ENCODE data around the gene MGAT3.

The MGAT3 gene

GRCh38 chr22:39433476-39434242, 23.2 kb upstream of the MGAT3 start:
- Histone ChIP-seq H2AFZ (ENCODE audit: low read depth, low read length) (no peak overlapping the region), H3K9me3 (ENCODE audit: insufficient read depth, low read length, severe bottlenecking) (no peaks in the 10 kb centered on the region), H3K27me3 (ENCODE audit: insufficient read depth, low read length, poor library complexity) (no peaks in the 10 kb centered on the region), H3K4me3 (ENCODE audit: low read depth in 1 of 2, low read length in 2 of 2) (no peak overlapping the region), H3K79me2 (ENCODE audit: insufficient read depth, low read length) (no peaks in the 10 kb centered on the region), H3K4me1 (ENCODE audit: insufficient read depth, low read length) (no peaks in the 10 kb centered on the region), H3K27ac (ENCODE audit: low read length) (no peak overlapping the region), H3K36me3 (ENCODE audit: insufficient read depth, low read length) (peaks cover 31% of the 10 kb centered on the region), H3K9ac (ENCODE audit: low read depth, low read length) (no peak overlapping the region), H4K20me1 (ENCODE audit: insufficient read depth, low read length) (peaks cover 3% of the 10 kb centered on the region; the same call in 1 of the 2 replicates), H3K4me2 (ENCODE audit: insufficient read depth, low read length) (no peak overlapping the region)
- TF ChIP-seq EZH2 (IDR thresholded peaks at IDR 0.05; ENCODE audit: borderline replicate concordance, low read depth, low read length, severe bottlenecking): no peak
- TF ChIP-seq, protein P1, sequence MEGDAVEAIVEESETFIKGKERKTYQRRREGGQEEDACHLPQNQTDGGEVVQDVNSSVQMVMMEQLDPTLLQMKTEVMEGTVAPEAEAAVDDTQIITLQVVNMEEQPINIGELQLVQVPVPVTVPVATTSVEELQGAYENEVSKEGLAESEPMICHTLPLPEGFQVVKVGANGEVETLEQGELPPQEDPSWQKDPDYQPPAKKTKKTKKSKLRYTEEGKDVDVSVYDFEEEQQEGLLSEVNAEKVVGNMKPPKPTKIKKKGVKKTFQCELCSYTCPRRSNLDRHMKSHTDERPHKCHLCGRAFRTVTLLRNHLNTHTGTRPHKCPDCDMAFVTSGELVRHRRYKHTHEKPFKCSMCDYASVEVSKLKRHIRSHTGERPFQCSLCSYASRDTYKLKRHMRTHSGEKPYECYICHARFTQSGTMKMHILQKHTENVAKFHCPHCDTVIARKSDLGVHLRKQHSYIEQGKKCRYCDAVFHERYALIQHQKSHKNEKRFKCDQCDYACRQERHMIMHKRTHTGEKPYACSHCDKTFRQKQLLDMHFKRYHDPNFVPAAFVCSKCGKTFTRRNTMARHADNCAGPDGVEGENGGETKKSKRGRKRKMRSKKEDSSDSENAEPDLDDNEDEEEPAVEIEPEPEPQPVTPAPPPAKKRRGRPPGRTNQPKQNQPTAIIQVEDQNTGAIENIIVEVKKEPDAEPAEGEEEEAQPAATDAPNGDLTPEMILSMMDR (IDR thresholded peaks at IDR 0.05; ENCODE audit: borderline replicate concordance, extremely low read depth, low read length, poor library complexity, severe bottlenecking): no peak
- no peak for DNase-seq
- ATAC-seq (ENCODE audit: insufficient read depth, low read depth): no peak

- Histone ChIP-seq H2AFZ (ENCODE audit: low read depth, low read length) (no peak overlapping the region), H3K36me3 (ENCODE audit: insufficient read depth, low read length) (peaks cover 25% of the 10 kb centered on the region), H3K27ac (ENCODE audit: low read length) (no peak overlapping the region), H3K9me3 (ENCODE audit: insufficient read depth, low read length, severe bottlenecking) (no peaks in the 10 kb centered on the region), H3K4me2 (ENCODE audit: insufficient read depth, low read length) (no peak overlapping the region), H3K27me3 (ENCODE audit: insufficient read depth, low read length, poor library complexity) (no peaks in the 10 kb centered on the region), H3K4me1 (ENCODE audit: insufficient read depth, low read length) (no peaks in the 10 kb centered on the region), H4K20me1 (ENCODE audit: insufficient read depth, low read length) (peaks cover 3% of the 10 kb centered on the region; the same call in 1 of the 2 replicates), H3K9ac (ENCODE audit: low read depth, low read length) (no peak overlapping the region), H3K79me2 (ENCODE audit: insufficient read depth, low read length) (no peaks in the 10 kb centered on the region), H3K4me3 (ENCODE audit: low read depth in 1 of 2, low read length in 2 of 2) (no peak overlapping the region)
- ATAC-seq (ENCODE audit: insufficient read depth, low read depth) (no peak), DNase-seq (no peak)
- TF ChIP-seq, protein P1 (IDR thresholded peaks at IDR 0.05; ENCODE audit: borderline replicate concordance, extremely low read depth, low read length, poor library complexity, severe bottlenecking): no peak
- no peak for TF ChIP-seq EZH2 (IDR thresholded peaks at IDR 0.05; ENCODE audit: borderline replicate concordance, low read depth, low read length, severe bottlenecking)
Measured at GRCh38 chr22:39434243-39434653, 22.6 kb upstream of the MGAT3 start.

GRCh38 chr22:39434721-39435120, 22.1 kb upstream of the MGAT3 start:
- Histone ChIP-seq H3K27me3 (ENCODE audit: insufficient read depth, low read length, poor library complexity) (no peaks in the 10 kb centered on the region), H2AFZ (ENCODE audit: low read depth, low read length) (no peak overlapping the region), H3K36me3 (ENCODE audit: insufficient read depth, low read length) (peaks cover 22% of the 10 kb centered on the region), H3K27ac (ENCODE audit: low read length) (no peak overlapping the region), H3K9ac (ENCODE audit: low read depth, low read length) (no peak overlapping the region), H3K9me3 (ENCODE audit: insufficient read depth, low read length, severe bottlenecking) (no peaks in the 10 kb centered on the region), H3K4me2 (ENCODE audit: insufficient read depth, low read length) (no peak overlapping the region), H3K79me2 (ENCODE audit: insufficient read depth, low read length) (no peaks in the 10 kb centered on the region), H4K20me1 (ENCODE audit: insufficient read depth, low read length) (peaks cover 3% of the 10 kb centered on the region; the same call in 1 of the 2 replicates), H3K4me3 (ENCODE audit: low read depth in 1 of 2, low read length in 2 of 2) (no peak overlapping the region), H3K4me1 (ENCODE audit: insufficient read depth, low read length) (no peaks in the 10 kb centered on the region)
- no peak for TF ChIP-seq EZH2 (IDR thresholded peaks at IDR 0.05; ENCODE audit: borderline replicate concordance, low read depth, low read length, severe bottlenecking)
- no peak for ATAC-seq (ENCODE audit: insufficient read depth, low read depth)
- DNase-seq: no peak

DNA sequence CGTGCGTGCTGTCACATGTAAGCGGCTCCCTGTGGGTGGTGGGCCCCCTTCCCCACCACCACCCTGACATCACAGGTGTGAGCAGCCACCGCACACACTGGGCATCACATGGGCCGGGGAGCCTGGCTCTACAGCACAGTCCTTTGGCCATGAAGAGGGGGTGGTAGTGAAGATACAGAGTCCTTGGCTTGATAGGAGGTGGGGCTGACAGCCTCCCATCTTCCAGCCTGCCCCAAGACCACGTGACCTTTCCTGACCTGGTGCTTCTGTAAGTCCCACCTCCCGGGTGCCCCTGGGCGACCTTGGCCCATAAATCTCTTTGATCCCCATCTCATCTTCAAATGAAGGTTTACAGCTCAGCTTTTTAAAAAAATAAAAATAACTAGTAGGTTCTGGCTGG, 21.2 kb upstream of the MGAT3 start:
- ATAC-seq (ENCODE audit: insufficient read depth, low read depth): no peak
- no peak overlapping the region for H3K9ac ChIP-seq (ENCODE audit: low read depth, low read length)
- H4K20me1 ChIP-seq (ENCODE audit: insufficient read depth, low read length): peaks cover 3% of the 10 kb centered on the region; the same call in 1 of the 2 replicates
- H3K27ac ChIP-seq (ENCODE audit: low read length): no peak overlapping the region
- no peaks in the 10 kb centered on the region for H3K79me2 ChIP-seq (ENCODE audit: insufficient read depth, low read length)
- H3K4me1 ChIP-seq (ENCODE audit: insufficient read depth, low read length): no peaks in the 10 kb centered on the region
- TF ChIP-seq EZH2 (IDR thresholded peaks at IDR 0.05; ENCODE audit: borderline replicate concordance, low read depth, low read length, severe bottlenecking): no peak
- TF ChIP-seq, protein P1 (IDR thresholded peaks at IDR 0.05; ENCODE audit: borderline replicate concordance, extremely low read depth, low read length, poor library complexity, severe bottlenecking): no peak
- no peaks in the 10 kb centered on the region for H3K27me3 ChIP-seq (ENCODE audit: insufficient read depth, low read length, poor library complexity)
- no peak overlapping the region for H3K4me3 ChIP-seq (ENCODE audit: low read depth in 1 of 2, low read length in 2 of 2)
- H3K9me3 ChIP-seq (ENCODE audit: insufficient read depth, low read length, severe bottlenecking): no peaks in the 10 kb centered on the region
- no peak for DNase-seq
- no peak overlapping the region for H3K4me2 ChIP-seq (ENCODE audit: insufficient read depth, low read length)
- H3K36me3 ChIP-seq (ENCODE audit: insufficient read depth, low read length): peaks cover 16% of the 10 kb centered on the region
- H2AFZ ChIP-seq (ENCODE audit: low read depth, low read length): no peak overlapping the region

Data from DND-41 (cell line).